Ishikawa (cell line): ENCODE measurements around the gene YEATS2.

Experiments
- CREB1 ChIP-seq: IDR thresholded peaks from 2 replicates; pipeline ENCODE4 v1.6.1; 2012; ENCODE audit warnings: low read depth
- EGR1 ChIP-seq: IDR thresholded peaks from 2 replicates; pipeline ENCODE4 v1.6.1; 2012
- EP300 ChIP-seq: IDR thresholded peaks from 2 replicates; pipeline ENCODE4 v1.6.1; 2012; ENCODE audit warnings: borderline replicate concordance
- FOXM1 ChIP-seq: IDR thresholded peaks from 2 replicates; pipeline ENCODE4 v1.6.1; 2012; ENCODE audit warnings: low read depth, borderline replicate concordance
- RAD21 ChIP-seq: IDR thresholded peaks from 2 replicates; pipeline ENCODE4 v1.6.1; 2012; ENCODE audit warnings: low read depth
- REST ChIP-seq: IDR thresholded peaks from 2 replicates; pipeline ENCODE4 v1.6.1; 2012; ENCODE audit warnings: low read depth, mild to moderate bottlenecking
- YY1 ChIP-seq: IDR thresholded peaks from 2 replicates; pipeline ENCODE4 v1.6.1; 2012; ENCODE audit warnings: low read depth
- TF ChIP-seq, protein P1 (sequence below): IDR thresholded peaks from 2 replicates; pipeline ENCODE4 v1.6.1; 2012

DNA sequence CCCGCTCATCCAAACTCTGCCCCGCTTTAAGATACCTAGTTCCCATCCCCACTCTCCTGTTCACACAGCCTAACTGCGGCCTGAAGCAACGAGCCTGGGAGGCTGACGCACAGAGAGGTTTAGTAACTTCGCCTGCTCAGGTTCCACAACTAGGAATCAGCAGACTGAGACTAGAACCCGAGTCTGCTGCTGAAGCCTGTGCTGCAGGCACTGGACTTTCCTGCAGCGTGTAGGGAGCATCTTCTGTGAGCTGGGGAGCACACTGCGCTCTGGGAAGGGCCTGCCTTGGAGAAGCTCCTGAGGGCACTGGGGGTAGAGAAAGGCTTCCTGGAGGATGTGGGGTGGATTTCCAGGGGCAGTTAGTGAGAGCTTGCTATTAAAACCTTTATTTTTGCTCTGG is 132.6 kb downstream of the YEATS2 start:
- TF ChIP-seq REST = no peak
- TF ChIP-seq, protein P1, sequence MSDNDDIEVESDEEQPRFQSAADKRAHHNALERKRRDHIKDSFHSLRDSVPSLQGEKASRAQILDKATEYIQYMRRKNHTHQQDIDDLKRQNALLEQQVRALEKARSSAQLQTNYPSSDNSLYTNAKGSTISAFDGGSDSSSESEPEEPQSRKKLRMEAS = no peak
- TF ChIP-seq FOXM1 = no peak
- no peak for TF ChIP-seq RAD21
- TF ChIP-seq CREB1 = no peak
- no peak for TF ChIP-seq YY1
- no peak for TF ChIP-seq EP300
- no peak for TF ChIP-seq EGR1
